ENCODE results near the gene MRTFA.

- no peak for TF ChIP-seq POLR2A (IDR thresholded peaks at IDR 0.05; ENCODE audit: low read depth, low read length)
- TF ChIP-seq POLR2AphosphoS5 (IDR thresholded peaks at IDR 0.05; ENCODE audit: low read depth, low read length), result no peak
- no peak for TF ChIP-seq TAF1 (IDR thresholded peaks at IDR 0.05; ENCODE audit: low read depth, low read length)
- TF ChIP-seq POU2F2 (IDR thresholded peaks at IDR 0.05; ENCODE audit: low read depth, low read length), result no peak
- no peak for TF ChIP-seq PAX5 (IDR thresholded peaks at IDR 0.05; ENCODE audit: insufficient read depth, low read length, severe bottlenecking)
Measured at GRCh38 chr22:40482886-40483285, 153.6 kb downstream of the MRTFA start.
